GM19351 (cell line): ENCODE data around the gene HLA-DMB.
A peak's percentile ranks its signal among the peaks of the same experiment; 100 is the strongest.

ENCODE experiments used
- ATAC-seq: cut with Tn5 transposase; IDR thresholded peaks from one replicate; pipeline ENCODE4 v1.9.1; 2021; ENCODE audit warnings: mild to moderate bottlenecking, moderate library complexity; ENCODE audit not compliant: unreplicated experiment

HLA-DMB gene

GRCh38 chr6:32972353-32973143 is 31.7 kb upstream of the HLA-DMB start:
- ATAC-seq: no peak

GRCh38 chr6:32971581-32972352 is 30.9 kb upstream of the HLA-DMB start:
- ATAC-seq: peak; percentile 47

- ATAC-seq: no peak
Observed at GRCh38 chr6:32971242-32971580, 30.4 kb upstream of the HLA-DMB start.

GRCh38 chr6:32970413-32971241 is 29.8 kb upstream of the HLA-DMB start:
- no peak for ATAC-seq

GRCh38 chr6:32969685-32970412 is 29.0 kb upstream of the HLA-DMB start:
- no peak for ATAC-seq

- no peak for ATAC-seq
Observed at GRCh38 chr6:32968867-32969684, 28.2 kb upstream of the HLA-DMB start.

GRCh38 chr6:32968093-32968866 is 27.5 kb upstream of the HLA-DMB start, which contains the start of gene BRD2:
Gene BRD2, plus strand, starts transcription at chr6:32968594. Its CDS starts 4,305 bp downstream, at chr6:32972899.
- ATAC-seq: peak; percentile 37

- ATAC-seq: no peak
Observed at GRCh38 chr6:32967151-32968091, 26.6 kb upstream of the HLA-DMB start.

- no peak for ATAC-seq
Observed at GRCh38 chr6:32964776-32965175, 23.9 kb upstream of the HLA-DMB start.

GRCh38 chr6:32963866-32964265 is 23.0 kb upstream of the HLA-DMB start:
- no peak for ATAC-seq

GRCh38 chr6:32962213-32962826 is 21.5 kb upstream of the HLA-DMB start:
- ATAC-seq: no peak

- no peak for ATAC-seq
Observed at GRCh38 chr6:32960563-32960962, 19.7 kb upstream of the HLA-DMB start.

- no peak for ATAC-seq
Observed at GRCh38 chr6:32956176-32956575, 15.3 kb upstream of the HLA-DMB start.

- ATAC-seq: no peak
Observed at GRCh38 chr6:32954986-32955802, 14.4 kb upstream of the HLA-DMB start.

- ATAC-seq: no peak
Observed at GRCh38 chr6:32954267-32954666, 13.4 kb upstream of the HLA-DMB start.

- ATAC-seq: no peak
Observed at GRCh38 chr6:32953775-32954174, 12.9 kb upstream of the HLA-DMB start.
